ENCODE results near the gene CSNK1G2. TPM values are rescaled to one million over a fixed set of nuclear protein-coding genes. Genes with fewer than 3 reads are reported as not detected.

Gene CSNK1G2
- 10 to 100 TPM; 27.5 to 50.2 (median 36.4) TPM for polyA plus RNA-seq (ENCODE audit: insufficient read length in 10 of 10)
- long read RNA-seq, donor 1, partial matches to known transcripts = 12 of 15 reads
- long read RNA-seq, donor 1, other reads (novel, unspliced or antisense) = 0 of 15 reads
- long read RNA-seq, donor 2, partial matches to known transcripts = 0 of 4 reads
- long read RNA-seq, donor 2, other reads (novel, unspliced or antisense) = 0 of 4 reads
- long read RNA-seq, donor 3, partial matches to known transcripts = 0 of 1 reads
- long read RNA-seq, donor 3, other reads (novel, unspliced or antisense) = 0 of 1 reads
- long read RNA-seq, donor 4, transcript CSNK1G2-201 (12 exons, 2,918 nt) = major isoform, 5 of 5 reads
- long read RNA-seq, donor 4, partial matches to known transcripts = 0 of 5 reads
- long read RNA-seq, donor 4, other reads (novel, unspliced or antisense) = 0 of 5 reads
- long read RNA-seq, donor 5, partial matches to known transcripts = 8 of 8 reads
- long read RNA-seq, donor 5, other reads (novel, unspliced or antisense) = 0 of 8 reads
- long read RNA-seq, donor 6, transcript CSNK1G2-201 (12 exons, 2,918 nt) = major isoform, 9 of 14 reads
- long read RNA-seq, donor 6, partial matches to known transcripts = 5 of 14 reads
- long read RNA-seq, donor 6, other reads (novel, unspliced or antisense) = 0 of 14 reads
- long read RNA-seq, donor 7, transcript CSNK1G2-201 (12 exons, 2,918 nt) = major isoform, 6 of 7 reads
- long read RNA-seq, donor 7, partial matches to known transcripts = 0 of 7 reads
- long read RNA-seq, donor 7, other reads (novel, unspliced or antisense) = 0 of 7 reads
- long read RNA-seq, donor 8, transcript CSNK1G2-201 (12 exons, 2,918 nt) = major isoform, 10 of 23 reads
- long read RNA-seq, donor 8, partial matches to known transcripts = 13 of 23 reads
- long read RNA-seq, donor 8, other reads (novel, unspliced or antisense) = 0 of 23 reads
- long read RNA-seq, donor 9, partial matches to known transcripts = 0 of 2 reads
- long read RNA-seq, donor 9, other reads (novel, unspliced or antisense) = 0 of 2 reads

- no peak for DNase-seq
Observed at GRCh38 chr19:1941146-1942077, at the start of gene CSNK1G2. Gene CSNK1G2, plus strand, starts transcription at chr19:1941172. Its CDS starts 28,601 bp downstream, at chr19:1969773.

GRCh38 chr19:1893791-1894190, 47.2 kb upstream of the CSNK1G2 start:
- DNase-seq = peak in 1 of 3 donors; percentile 13

GRCh38 chr19:1896508-1896907, 44.5 kb upstream of the CSNK1G2 start:
- no peak for DNase-seq

- DNase-seq = no peak
Observed at GRCh38 chr19:1901940-1902404, 39.0 kb upstream of the CSNK1G2 start.

- DNase-seq = no peak
Observed at GRCh38 chr19:1902923-1903322, 38.0 kb upstream of the CSNK1G2 start.

GRCh38 chr19:1904860-1905109, 36.2 kb upstream of the CSNK1G2 start:
- no peak for DNase-seq

- DNase-seq = peak; percentile 99 to 100 (median 99)
Observed at GRCh38 chr19:1905110-1905862, 35.7 kb upstream of the CSNK1G2 start, which contains the start of the genes ADAT3 and SCAMP4. Gene ADAT3, plus strand, starts transcription at chr19:1905399. Its CDS starts 6,649 bp downstream, at chr19:1912048. Gene SCAMP4, plus strand, starts transcription at chr19:1905399. Its CDS starts 9,621 bp downstream, at chr19:1915020.

- DNase-seq = no peak
Observed at GRCh38 chr19:1905863-1906375, 35.1 kb upstream of the CSNK1G2 start.

- no peak for DNase-seq
Observed at GRCh38 chr19:1906985-1907562, 33.9 kb upstream of the CSNK1G2 start.

- no peak for DNase-seq
Observed at GRCh38 chr19:1907563-1908363, 33.2 kb upstream of the CSNK1G2 start.

GRCh38 chr19:1908364-1908678, 32.7 kb upstream of the CSNK1G2 start:
- DNase-seq = no peak

- no peak for DNase-seq
Observed at GRCh38 chr19:1909761-1910080, 31.3 kb upstream of the CSNK1G2 start.

GRCh38 chr19:1910177-1910576, 30.8 kb upstream of the CSNK1G2 start:
- no peak for DNase-seq

- no peak for DNase-seq
Observed at GRCh38 chr19:1911098-1911497, 29.9 kb upstream of the CSNK1G2 start.

GRCh38 chr19:1911995-1912394, 29.0 kb upstream of the CSNK1G2 start:
- DNase-seq = no peak

- no peak for DNase-seq
Observed at GRCh38 chr19:1912760-1913505, 28.0 kb upstream of the CSNK1G2 start.

- no peak for DNase-seq
Observed at GRCh38 chr19:1913781-1914577, 27.0 kb upstream of the CSNK1G2 start.

All from muscle of back (tissue), 13 donors.